ENCODE results near the gene ZNF441.

- TF ChIP-seq, protein P1, sequence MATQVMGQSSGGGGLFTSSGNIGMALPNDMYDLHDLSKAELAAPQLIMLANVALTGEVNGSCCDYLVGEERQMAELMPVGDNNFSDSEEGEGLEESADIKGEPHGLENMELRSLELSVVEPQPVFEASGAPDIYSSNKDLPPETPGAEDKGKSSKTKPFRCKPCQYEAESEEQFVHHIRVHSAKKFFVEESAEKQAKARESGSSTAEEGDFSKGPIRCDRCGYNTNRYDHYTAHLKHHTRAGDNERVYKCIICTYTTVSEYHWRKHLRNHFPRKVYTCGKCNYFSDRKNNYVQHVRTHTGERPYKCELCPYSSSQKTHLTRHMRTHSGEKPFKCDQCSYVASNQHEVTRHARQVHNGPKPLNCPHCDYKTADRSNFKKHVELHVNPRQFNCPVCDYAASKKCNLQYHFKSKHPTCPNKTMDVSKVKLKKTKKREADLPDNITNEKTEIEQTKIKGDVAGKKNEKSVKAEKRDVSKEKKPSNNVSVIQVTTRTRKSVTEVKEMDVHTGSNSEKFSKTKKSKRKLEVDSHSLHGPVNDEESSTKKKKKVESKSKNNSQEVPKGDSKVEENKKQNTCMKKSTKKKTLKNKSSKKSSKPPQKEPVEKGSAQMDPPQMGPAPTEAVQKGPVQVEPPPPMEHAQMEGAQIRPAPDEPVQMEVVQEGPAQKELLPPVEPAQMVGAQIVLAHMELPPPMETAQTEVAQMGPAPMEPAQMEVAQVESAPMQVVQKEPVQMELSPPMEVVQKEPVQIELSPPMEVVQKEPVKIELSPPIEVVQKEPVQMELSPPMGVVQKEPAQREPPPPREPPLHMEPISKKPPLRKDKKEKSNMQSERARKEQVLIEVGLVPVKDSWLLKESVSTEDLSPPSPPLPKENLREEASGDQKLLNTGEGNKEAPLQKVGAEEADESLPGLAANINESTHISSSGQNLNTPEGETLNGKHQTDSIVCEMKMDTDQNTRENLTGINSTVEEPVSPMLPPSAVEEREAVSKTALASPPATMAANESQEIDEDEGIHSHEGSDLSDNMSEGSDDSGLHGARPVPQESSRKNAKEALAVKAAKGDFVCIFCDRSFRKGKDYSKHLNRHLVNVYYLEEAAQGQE (IDR thresholded peaks at IDR 0.05; ENCODE audit: borderline replicate concordance), result no peak
- TF ChIP-seq EZH2 (IDR thresholded peaks at IDR 0.05; ENCODE audit: borderline replicate concordance, insufficient read depth, low read length, poor library complexity, severe bottlenecking) (no peak), EP300 (conservative IDR thresholded peaks at IDR 0.05; ENCODE audit: poor library complexity, severe bottlenecking) (no peak), SMC3 (conservative IDR thresholded peaks at IDR 0.05; ENCODE audit: poor library complexity) (no peak)
- TF ChIP-seq, protein P2, sequence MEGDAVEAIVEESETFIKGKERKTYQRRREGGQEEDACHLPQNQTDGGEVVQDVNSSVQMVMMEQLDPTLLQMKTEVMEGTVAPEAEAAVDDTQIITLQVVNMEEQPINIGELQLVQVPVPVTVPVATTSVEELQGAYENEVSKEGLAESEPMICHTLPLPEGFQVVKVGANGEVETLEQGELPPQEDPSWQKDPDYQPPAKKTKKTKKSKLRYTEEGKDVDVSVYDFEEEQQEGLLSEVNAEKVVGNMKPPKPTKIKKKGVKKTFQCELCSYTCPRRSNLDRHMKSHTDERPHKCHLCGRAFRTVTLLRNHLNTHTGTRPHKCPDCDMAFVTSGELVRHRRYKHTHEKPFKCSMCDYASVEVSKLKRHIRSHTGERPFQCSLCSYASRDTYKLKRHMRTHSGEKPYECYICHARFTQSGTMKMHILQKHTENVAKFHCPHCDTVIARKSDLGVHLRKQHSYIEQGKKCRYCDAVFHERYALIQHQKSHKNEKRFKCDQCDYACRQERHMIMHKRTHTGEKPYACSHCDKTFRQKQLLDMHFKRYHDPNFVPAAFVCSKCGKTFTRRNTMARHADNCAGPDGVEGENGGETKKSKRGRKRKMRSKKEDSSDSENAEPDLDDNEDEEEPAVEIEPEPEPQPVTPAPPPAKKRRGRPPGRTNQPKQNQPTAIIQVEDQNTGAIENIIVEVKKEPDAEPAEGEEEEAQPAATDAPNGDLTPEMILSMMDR (IDR thresholded peaks at IDR 0.05; ENCODE audit: poor library complexity, severe bottlenecking), result no peak
Observed at GRCh38 chr19:11833541-11833940, 66.7 kb downstream of the ZNF441 start.
